Esophagus squamous epithelium (tissue), 4 donors: Measurements from ENCODE around the gene RABEP1.

Experiments used
- CTCF ChIP-seq, 6 experiments: fragments of 450-650 bp in 4 of 6; fragments of 200-600 bp in 2 of 6; sonication (generic) in 2 of 6; IDR thresholded peaks; one replicate each; pipeline ENCODE4 v1.5.1; 2016 to 2019; ENCODE audit warnings: antibody characterized with exemption in 6 of 6, mild to moderate bottlenecking in 4 of 6, moderate library complexity in 4 of 6
- POLR2A ChIP-seq, 4 donors: fragments of 450-650 bp; IDR thresholded peaks; one replicate each; pipeline ENCODE4 v1.6.1; 2017; ENCODE audit warnings: antibody characterized with exemption in 4 of 4, mild to moderate bottlenecking in 4 of 4, moderate library complexity in 3 of 4

- TF ChIP-seq CTCF (IDR thresholded peaks at IDR 0.05) (peak in 1 of 6 experiments; percentile 25), POLR2A (IDR thresholded peaks at IDR 0.05) (no peak)
Measured at GRCh38 chr17:5297245-5297644, 15.2 kb downstream of the RABEP1 start.
